K562 (cell line): ENCODE results near the gene EVC. TPM values are rescaled to one million over a fixed set of nuclear protein-coding genes. Genes with fewer than 3 reads are reported as not detected.
A peak's percentile ranks its signal among the peaks of the same experiment; 100 is the strongest.

Experiments used
- ATAC-seq: fragments of 200-7000 bp; cut with Tn5 transposase; 3 replicates; pipeline ENCODE4 v1.9.1; 2020; ENCODE audit warnings: moderate library complexity
- BruUV-seq: library from RNA; stranded (reverse); fragments of 400-500 nt; replicated peaks from 2 replicates; lab custom pipeline; 2021; lab: Mats Ljungman, UMichigan
- CTCF ChIA-PET: fragments of 300-600 bp; formaldehyde crosslinking; extraction: SDS; loops from one replicate; lab custom pipeline; 2021; ENCODE audit warnings: low intra/inter-chr PET ratio; lab: Yijun Ruan, JAX
- POLR2A ChIA-PET: fragments of 300-600, 350-650 bp; sonication (Branson Sonifier 250); formaldehyde crosslinking; extraction: SDS; loops from one replicate; lab custom pipeline; 2021; ENCODE audit warnings: antibody characterized with exemption, inconsistent platforms; lab: Yijun Ruan, JAX
- DNase-seq, 4 experiments: peaks; one replicate each; pipeline versions ENCODE4 v3.0.0 to v3.0.0-alpha.2; 2011 to 2018; ENCODE audit warnings: low spot score in 3 of 4, mixed read lengths in 3 of 4; ENCODE audit errors: extremely low read depth in 1 of 4
- FAIRE-seq: peaks from 2 replicates; lab custom pipeline; 2011; peaks lifted over from hg19 to GRCh38; lab: Jason Lieb, UNC
- H2AFZ ChIP-seq: 2 replicates; pipeline ENCODE4 v1.6.0; 2011; ENCODE audit warnings: low read depth, low read length, control low read depth, inconsistent platforms
- H3K27ac ChIP-seq: fragments of 200-600 bp; 3 replicates; pipeline ENCODE4 v1.8.0; 2011; ENCODE audit warnings: low read depth, mild to moderate bottlenecking, control low read depth, inconsistent platforms, low read length, moderate library complexity, mixed read lengths; ENCODE audit errors: extremely low read depth
- H3K27me3 ChIP-seq, 2 experiments: fragments of 300-600 bp in 1 of 2; 2 replicates in 1 of 2; 3 replicates in 1 of 2; pipeline versions ENCODE4 v1.6.0 to v1.8.0; 2011; ENCODE audit warnings: inconsistent platforms in 2 of 2, low read length in 2 of 2, mild to moderate bottlenecking in 1 of 2, mixed read lengths in 1 of 2, moderate library complexity in 1 of 2; ENCODE audit not compliant: control insufficient read depth in 2 of 2, insufficient read depth in 2 of 2
- H3K36me3 ChIP-seq: fragments of 300-600 bp; 3 replicates; pipeline ENCODE4 v1.8.0; 2011; ENCODE audit warnings: mild to moderate bottlenecking, low read length, inconsistent platforms; ENCODE audit not compliant: control insufficient read depth, insufficient read depth
- H3K4me1 ChIP-seq, 2 experiments: fragments of 200-600 bp in 1 of 2; replicated peaks in 1 of 2; 2 replicates in 1 of 2; 3 replicates in 1 of 2; pipeline versions ENCODE4 v1.5.1 to v1.8.0; 2011; ENCODE audit warnings: inconsistent platforms in 2 of 2, low read length in 2 of 2, mild to moderate bottlenecking in 1 of 2, mixed read lengths in 1 of 2, moderate library complexity in 1 of 2; ENCODE audit not compliant: control insufficient read depth in 2 of 2, insufficient read depth in 2 of 2
- H3K4me2 ChIP-seq: 2 replicates; pipeline ENCODE4 v1.6.1; 2011; ENCODE audit warnings: low read length, control low read depth, inconsistent platforms, mixed read lengths; ENCODE audit not compliant: insufficient read depth
- H3K4me3 ChIP-seq: fragments of 200-600 bp; sonication (generic), shearing (Covaris generic); 2 replicates; pipeline ENCODE4 v1.5.1; 2016; ENCODE audit warnings: control low read depth, inconsistent platforms
- H3K79me2 ChIP-seq: fragments of 200-600 bp; 3 replicates; pipeline ENCODE4 v1.8.0; 2011; ENCODE audit warnings: low read length, inconsistent platforms; ENCODE audit not compliant: control insufficient read depth, insufficient read depth
- H3K9ac ChIP-seq, 2 experiments: 2 replicates each; pipeline versions ENCODE4 v1.6.0 to v1.6.1; 2011; ENCODE audit warnings: low read depth in 2 of 2, low read length in 2 of 2, control low read depth in 1 of 2, inconsistent platforms in 1 of 2, mild to moderate bottlenecking in 1 of 2, mixed read lengths in 1 of 2; ENCODE audit not compliant: insufficient read depth in 1 of 2
- H3K9me1 ChIP-seq: one replicate; pipeline ENCODE4 v1.6.0; 2011; ENCODE audit warnings: inconsistent platforms, mild to moderate bottlenecking, low read length, moderate library complexity; ENCODE audit not compliant: control insufficient read depth, insufficient read depth
- H3K9me3 ChIP-seq: replicated peaks from 2 replicates; pipeline ENCODE4 v1.5.1; 2011; ENCODE audit warnings: low read depth, low read length, inconsistent platforms; ENCODE audit not compliant: control insufficient read depth, insufficient read depth
- H4K20me1 ChIP-seq: replicated peaks from 2 replicates; pipeline ENCODE4 v1.6.1; 2011; ENCODE audit warnings: low read length, inconsistent platforms, mixed read lengths; ENCODE audit not compliant: control insufficient read depth, insufficient read depth
- ZKSCAN8 ChIP-seq: fragments of 200-800 bp; sonication (Bioruptor generic); IDR thresholded peaks from 2 replicates; pipeline ENCODE4 v1.6.1; 2016; ENCODE audit warnings: missing genetic modification characterization, missing compliant biosample characterization
- WGBS: fragments of 100-300 bp; shearing (Covaris generic); methylation state at CpG from one replicate; pipeline ENCODE4 v1.1.6; 2016; ENCODE audit warnings: low coverage, mixed read lengths; ENCODE audit not compliant: insufficient coverage; ENCODE audit errors: missing lambda C conversion rate; 5-methylcytosine and 5-hydroxymethylcytosine counted together
- in situ Hi-C: fragments of 300-500 bp; cut with MboI; formaldehyde crosslinking; loops from 4 replicates; pipeline ENCODE4 v1.15.0; 2018; ENCODE audit warnings: inconsistent platforms, mixed read lengths
- intact Hi-C: fragments of 100-400 bp; cut with micrococcal nuclease; formaldehyde crosslinking; loops from 2 replicates; pipeline ENCODE4 v1.14.2; 2022
- polyA plus RNA-seq, 8 experiments: library from polyadenylated mRNA; depleted of rRNA in 4 of 8; stranded (reverse) in 5 of 8; unstranded in 3 of 8; fragments of >200 nt; fragmentation: Nextera tagmentation in 2 of 8; fragmentation: Illumina TruSeq in 1 of 8; extraction: Ambion mirVana in 2 of 8; extraction: Trizol in 1 of 8; gene quantifications; 2 replicates each; pipeline versions ENCODE4 v1.2.1 to v1.2.3, GENCODE V29; 2011 to 2014; ENCODE audit warnings: inconsistent platforms in 1 of 8, missing spikeins in 1 of 8
- total RNA-seq, 7 experiments: library from RNA; depleted of rRNA in 6 of 7; stranded (reverse); fragments of >200 nt in 6 of 7; fragmentation: Illumina TruSeq in 2 of 7; extraction: Trizol in 2 of 7; gene quantifications; 2 replicates each; pipeline versions ENCODE4 v1.2.1 to v1.2.3, GENCODE V29; 2011 to 2021; ENCODE audit warnings: low replicate concordance in 1 of 7
- TF ChIP-seq, protein P1 (sequence below), 2 experiments: IDR thresholded peaks in 1 of 2; conservative IDR thresholded peaks in 1 of 2; 2 replicates each; pipeline ENCODE4 v1.6.1; 2016; ENCODE audit warnings: low read depth in 2 of 2, mild to moderate bottlenecking in 1 of 2, missing compliant biosample characterization in 1 of 2, missing genetic modification characterization in 1 of 2, moderate library complexity in 1 of 2

Gene EVC
- total and polyA plus RNA-seq, 9 of the 15 experiments (the other 6 are each of a cell fraction or from before 2014, with no cell fraction given): 0.03 to 3.2 (median 1.1) TPM

DNA sequence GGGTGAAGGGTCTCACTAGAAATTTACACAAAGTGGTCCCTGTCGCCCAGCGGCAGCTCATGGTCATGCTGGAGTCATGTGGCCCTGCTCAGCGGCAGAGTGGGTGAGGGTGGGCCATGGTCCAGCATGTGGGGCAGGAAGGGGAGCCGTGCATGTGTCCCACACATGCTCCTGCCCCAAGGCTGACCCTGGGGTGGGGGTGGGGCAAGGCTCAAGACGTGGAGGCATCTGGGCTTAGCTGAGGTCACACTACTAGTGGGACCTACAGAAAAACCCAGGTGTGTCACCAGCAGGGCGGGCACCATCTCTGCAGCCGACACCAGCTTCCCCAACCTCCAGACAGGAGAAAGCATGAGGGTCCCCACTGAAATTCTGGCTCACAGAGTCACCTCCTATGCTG is 42.4 kb downstream of the EVC start:
- H3K27me3 ChIP-seq: peaks cover 0 to 6% of the 10 kb centered on the region in 2 experiments; a peak in 1 of 5 replicates
- TF ChIP-seq, protein P1, sequence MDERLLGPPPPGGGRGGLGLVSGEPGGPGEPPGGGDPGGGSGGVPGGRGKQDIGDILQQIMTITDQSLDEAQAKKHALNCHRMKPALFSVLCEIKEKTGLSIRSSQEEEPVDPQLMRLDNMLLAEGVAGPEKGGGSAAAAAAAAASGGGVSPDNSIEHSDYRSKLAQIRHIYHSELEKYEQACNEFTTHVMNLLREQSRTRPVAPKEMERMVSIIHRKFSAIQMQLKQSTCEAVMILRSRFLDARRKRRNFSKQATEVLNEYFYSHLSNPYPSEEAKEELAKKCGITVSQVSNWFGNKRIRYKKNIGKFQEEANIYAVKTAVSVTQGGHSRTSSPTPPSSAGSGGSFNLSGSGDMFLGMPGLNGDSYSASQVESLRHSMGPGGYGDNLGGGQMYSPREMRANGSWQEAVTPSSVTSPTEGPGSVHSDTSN (CRISPR knock-in tag; IDR thresholded peaks at IDR 0.05; ENCODE audit: low read depth): no peak
- TF ChIP-seq, protein P1 (tag; conservative IDR thresholded peaks at IDR 0.05; ENCODE audit: low read depth): no peak
- TF ChIP-seq ZKSCAN8 (CRISPR knock-in tag): 0 out of 2 replicates have a peak, but pooled peaks have one; percentile 36
- TF ChIP-seq, all 486 proteins: peak for 1
- no peaks in the 10 kb centered on the region; the same call in 1 of the 2 replicates for H4K20me1 ChIP-seq
- H3K27ac ChIP-seq: no peak overlapping the region
- H3K9me1 ChIP-seq: no peaks in the 10 kb centered on the region
- peaks cover 5 to 10% of the 10 kb centered on the region in 2 experiments; a peak in 3 of 5 replicates for H3K4me1 ChIP-seq
- 27% methylated on average over 6 of the region's 7 CpGs for WGBS
- no peaks in the 10 kb centered on the region for H3K9me3 ChIP-seq
- in situ Hi-C loops (no loop called here), intact Hi-C loops (no loop called here)
- no peak overlapping the region for H2AFZ ChIP-seq
- H3K9ac ChIP-seq: no peak overlapping the region; a peak in 1 of 4 replicates
- no peaks in the 10 kb centered on the region for H3K36me3 ChIP-seq
- H3K4me2 ChIP-seq: no peak overlapping the region
- no peak for FAIRE-seq
- H3K79me2 ChIP-seq: no peaks in the 10 kb centered on the region
- no peak overlapping the region for H3K4me3 ChIP-seq
- POLR2A ChIA-PET: interaction anchor here (0.7 kb wide), 1 partner anchor 78 kb away, joined by 4 read pairs; no protein-coding TSS in a partner anchor
- ATAC-seq: no peak
- BruUV-seq: no TSS peak
- no peak for DNase-seq
- CTCF ChIA-PET: no interaction called here
